Measurements from ENCODE around the gene JMJD7. TPM values are rescaled to one million over a fixed set of nuclear protein-coding genes. Genes with fewer than 3 reads are reported as not detected.

Gene JMJD7
- total RNA-seq, 1 donor from 2014 or later: 12.1 TPM

GRCh38 chr15:41806291-41807181, 21.4 kb upstream of the JMJD7 start:
- Histone ChIP-seq H3K4me1 (peaks cover 30% of the 10 kb centered on the region), H3K4me3 (no peak overlapping the region), H3K27me3 (ENCODE audit: low read depth) (no peaks in the 10 kb centered on the region), H3K36me3 (peaks cover 7% of the 10 kb centered on the region), H3K27ac (replicated peaks) (no peak overlapping the region), H3K9me3 (replicated peaks) (no peaks in the 10 kb centered on the region)
- DNase-seq: peak; percentile 34
- intact Hi-C loops (cut with micrococcal nuclease): no loop called here
- TF ChIP-seq CTCF (IDR thresholded peaks at IDR 0.05; ENCODE audit: borderline replicate concordance): peak; percentile 31

GRCh38 chr15:41809121-41809520, 18.8 kb upstream of the JMJD7 start:
- no peak overlapping the region for H3K27ac ChIP-seq (replicated peaks)
- H3K9me3 ChIP-seq (replicated peaks): no peaks in the 10 kb centered on the region
- intact Hi-C loops (cut with micrococcal nuclease): no loop called here
- H3K27me3 ChIP-seq (ENCODE audit: low read depth): no peaks in the 10 kb centered on the region
- TF ChIP-seq CTCF (IDR thresholded peaks at IDR 0.05; ENCODE audit: borderline replicate concordance): no peak
- H3K4me1 ChIP-seq: peaks cover 29% of the 10 kb centered on the region
- peaks cover 20% of the 10 kb centered on the region for H3K36me3 ChIP-seq
- no peak overlapping the region for H3K4me3 ChIP-seq
- DNase-seq: no peak

GRCh38 chr15:41809526-41810220, 18.2 kb upstream of the JMJD7 start:
- no peaks in the 10 kb centered on the region for H3K9me3 ChIP-seq (replicated peaks)
- intact Hi-C loops (cut with micrococcal nuclease): loop anchor here (2.0 kb wide), 1 partner anchor 37 kb away; no protein-coding TSS in a partner anchor
- no peak overlapping the region for H3K27ac ChIP-seq (replicated peaks)
- H3K27me3 ChIP-seq (ENCODE audit: low read depth): no peaks in the 10 kb centered on the region
- DNase-seq: no peak
- peaks cover 26% of the 10 kb centered on the region for H3K36me3 ChIP-seq
- TF ChIP-seq CTCF (IDR thresholded peaks at IDR 0.05; ENCODE audit: borderline replicate concordance): no peak
- H3K4me1 ChIP-seq: peaks cover 23% of the 10 kb centered on the region
- no peak overlapping the region for H3K4me3 ChIP-seq

GRCh38 chr15:41810651-41811431, 17.1 kb upstream of the JMJD7 start:
- H3K36me3 ChIP-seq: peaks cover 37% of the 10 kb centered on the region
- no peak overlapping the region for H3K4me3 ChIP-seq
- intact Hi-C loops (cut with micrococcal nuclease): loop anchor here (2.0 kb wide), 1 partner anchor 38 kb away; no protein-coding TSS in a partner anchor
- no peak for DNase-seq
- no peaks in the 10 kb centered on the region for H3K9me3 ChIP-seq (replicated peaks)
- peaks cover 13% of the 10 kb centered on the region for H3K4me1 ChIP-seq
- H3K27ac ChIP-seq (replicated peaks): no peak overlapping the region
- no peak for TF ChIP-seq CTCF (IDR thresholded peaks at IDR 0.05; ENCODE audit: borderline replicate concordance)
- no peaks in the 10 kb centered on the region for H3K27me3 ChIP-seq (ENCODE audit: low read depth)

Data from left ventricle myocardium inferior (tissue), 1 donor.